ENCODE data around the gene SLC25A4.

SLC25A4 gene

DNA sequence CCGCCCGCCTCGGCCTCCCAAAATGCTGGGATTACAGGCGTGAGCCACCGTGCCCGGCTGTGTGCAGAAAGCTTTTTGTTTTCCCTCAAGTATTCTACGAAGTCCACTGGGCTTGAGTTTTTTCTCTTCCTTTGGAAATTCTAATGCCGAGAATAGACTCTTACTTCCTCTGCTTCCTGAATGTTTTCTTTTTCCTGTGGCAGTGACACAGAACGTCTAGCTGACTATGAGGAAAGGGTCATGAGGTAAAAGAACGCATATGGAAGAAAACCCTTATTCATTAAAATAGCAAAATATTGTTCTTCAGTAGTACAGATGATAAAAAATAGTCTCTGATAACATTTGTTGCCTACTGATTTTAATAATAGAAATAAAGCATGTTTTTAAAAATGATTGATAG is 4.9 kb upstream of the SLC25A4 start:
- H3K9me3 ChIP-seq, result no peaks in the 10 kb centered on the region
- H3K9ac ChIP-seq, result no peak overlapping the region
- no peak overlapping the region for H3K27ac ChIP-seq
- H3K36me3 ChIP-seq, result no peaks in the 10 kb centered on the region
- no peaks in the 10 kb centered on the region for H4K20me1 ChIP-seq
- TF ChIP-seq Cebpa-rat (IDR thresholded peaks at IDR 0.05), result no peak
- no peaks in the 10 kb centered on the region for H3K27me3 ChIP-seq
- H3K4me1 ChIP-seq, result peaks cover 26% of the 10 kb centered on the region
- H3K4me3 ChIP-seq, result no peak overlapping the region
- peak overlapping the region; percentile 55 for H3K4me2 ChIP-seq

DNA sequence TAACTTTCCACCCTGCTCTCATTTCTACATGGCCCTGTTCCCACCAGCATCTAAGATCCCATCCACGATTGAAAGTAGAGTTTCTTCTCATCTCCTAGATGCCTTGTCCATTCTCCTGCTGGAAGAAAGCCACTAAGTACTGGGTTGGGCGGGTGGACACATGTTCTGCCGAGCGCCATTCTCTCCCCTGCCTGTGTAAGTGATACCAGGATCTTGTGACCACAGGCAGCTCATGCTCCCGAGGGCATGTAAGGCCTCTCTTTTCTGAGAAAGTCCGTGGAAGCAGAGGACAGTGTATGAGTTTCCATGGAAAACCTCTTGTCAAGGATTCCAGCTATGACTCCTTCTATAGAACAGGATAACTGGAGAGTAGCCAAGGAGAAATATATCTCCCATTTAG is 3.3 kb upstream of the SLC25A4 start:
- H3K27ac ChIP-seq, result no peak overlapping the region
- H3K27me3 ChIP-seq, result no peaks in the 10 kb centered on the region
- H3K9ac ChIP-seq, result no peak overlapping the region
- no peak overlapping the region for H3K4me3 ChIP-seq
- H4K20me1 ChIP-seq, result peaks cover 4% of the 10 kb centered on the region; the same call in 1 of the 2 replicates
- no peaks in the 10 kb centered on the region for H3K9me3 ChIP-seq
- no peak overlapping the region for H3K4me2 ChIP-seq
- TF ChIP-seq Cebpa-rat (IDR thresholded peaks at IDR 0.05), result no peak
- H3K36me3 ChIP-seq, result 0 out of 2 replicates have a peak, but pooled peaks cover 2% of the 10 kb centered on the region
- peaks cover 37% of the 10 kb centered on the region for H3K4me1 ChIP-seq

DNA sequence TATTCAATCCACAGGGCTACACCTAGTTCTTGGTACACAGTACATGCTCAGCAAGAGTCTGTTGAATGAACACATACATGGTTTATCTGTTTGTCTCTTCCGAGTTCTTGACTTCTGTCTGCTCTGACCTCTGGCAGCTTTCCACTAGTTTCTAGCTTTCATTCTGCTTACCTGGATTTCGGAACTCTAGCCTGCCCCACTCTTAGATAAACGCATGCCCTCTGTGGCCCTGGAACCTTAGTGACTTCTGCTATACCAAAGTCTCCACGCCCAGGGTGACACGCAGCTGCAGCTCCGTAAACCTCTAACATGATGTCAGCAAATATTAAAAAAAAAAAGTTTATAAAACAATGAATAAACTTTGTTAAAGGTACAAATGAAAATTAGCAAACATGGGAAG is 1.3 kb upstream of the SLC25A4 start:
- peaks cover 23% of the 10 kb centered on the region for H4K20me1 ChIP-seq
- no peak overlapping the region for H3K27ac ChIP-seq
- no peak overlapping the region for H3K9ac ChIP-seq
- no peak overlapping the region for H3K4me2 ChIP-seq
- H3K4me3 ChIP-seq, result no peak overlapping the region
- H3K4me1 ChIP-seq, result peaks cover 38% of the 10 kb centered on the region
- H3K9me3 ChIP-seq, result no peaks in the 10 kb centered on the region
- peaks cover 22% of the 10 kb centered on the region for H3K36me3 ChIP-seq
- H3K27me3 ChIP-seq, result no peaks in the 10 kb centered on the region
- TF ChIP-seq Cebpa-rat (IDR thresholded peaks at IDR 0.05), result no peak

DNA sequence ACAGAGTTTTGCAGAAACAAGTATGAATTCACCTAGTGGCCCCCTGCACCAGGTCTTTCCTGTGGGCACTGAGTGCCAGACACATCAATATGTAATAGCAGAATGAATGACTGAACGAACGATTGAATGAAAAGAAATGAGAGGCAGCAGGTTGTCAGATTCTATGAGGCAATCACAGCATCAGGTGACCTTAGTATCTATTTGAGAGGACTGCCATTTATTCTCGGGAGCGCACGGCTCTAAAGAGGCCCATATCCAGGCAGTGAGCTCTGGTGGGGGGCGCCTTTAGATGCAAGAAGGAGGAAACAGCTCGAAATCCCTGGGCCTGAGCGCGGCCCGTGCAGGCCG is 528 bp upstream of the SLC25A4 start:
- H4K20me1 ChIP-seq, result peaks cover 23% of the 10 kb centered on the region
- no peaks in the 10 kb centered on the region for H3K9me3 ChIP-seq
- H3K27ac ChIP-seq, result peak overlapping the region; percentile 62
- H3K36me3 ChIP-seq, result peaks cover 23% of the 10 kb centered on the region
- TF ChIP-seq Cebpa-rat (IDR thresholded peaks at IDR 0.05), result no peak
- no peaks in the 10 kb centered on the region for H3K27me3 ChIP-seq
- peak overlapping the region; percentile 85 for H3K4me2 ChIP-seq
- H3K9ac ChIP-seq, result peak overlapping the region; percentile 83
- peaks cover 33% of the 10 kb centered on the region for H3K4me1 ChIP-seq
- peak overlapping the region; percentile 78 for H3K4me3 ChIP-seq

DNA sequence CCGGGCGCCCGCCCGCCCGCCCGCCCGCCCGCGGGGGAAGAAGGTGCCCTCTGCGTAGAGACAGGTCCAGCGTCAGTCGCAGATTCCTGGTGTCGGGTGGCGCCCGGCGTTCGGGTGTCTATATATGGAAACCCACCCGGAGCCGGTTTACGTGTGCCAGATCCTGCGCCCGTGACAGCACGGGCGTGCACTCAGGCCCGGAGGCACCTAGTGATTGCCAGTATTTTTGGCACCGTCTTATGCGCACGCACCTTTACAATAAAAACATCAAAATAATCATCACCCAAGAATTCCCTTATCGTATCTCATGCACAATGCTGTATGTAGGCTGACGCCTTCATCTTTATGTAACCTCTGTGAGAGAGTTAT is 519 bp downstream of the SLC25A4 start:
- 0 out of 2 replicates have a peak overlapping the region, but pooled peaks have one; percentile 57 for H3K27ac ChIP-seq
- H3K9me3 ChIP-seq, result no peaks in the 10 kb centered on the region
- H3K4me3 ChIP-seq, result peak overlapping the region; percentile 78
- H3K9ac ChIP-seq, result peak overlapping the region; percentile 83
- H3K4me1 ChIP-seq, result peaks cover 22% of the 10 kb centered on the region
- peak overlapping the region; percentile 85 for H3K4me2 ChIP-seq
- H4K20me1 ChIP-seq, result peaks cover 23% of the 10 kb centered on the region
- no peaks in the 10 kb centered on the region for H3K27me3 ChIP-seq
- H3K36me3 ChIP-seq, result peaks cover 23% of the 10 kb centered on the region
- no peak for TF ChIP-seq Cebpa-rat (IDR thresholded peaks at IDR 0.05)

DNA sequence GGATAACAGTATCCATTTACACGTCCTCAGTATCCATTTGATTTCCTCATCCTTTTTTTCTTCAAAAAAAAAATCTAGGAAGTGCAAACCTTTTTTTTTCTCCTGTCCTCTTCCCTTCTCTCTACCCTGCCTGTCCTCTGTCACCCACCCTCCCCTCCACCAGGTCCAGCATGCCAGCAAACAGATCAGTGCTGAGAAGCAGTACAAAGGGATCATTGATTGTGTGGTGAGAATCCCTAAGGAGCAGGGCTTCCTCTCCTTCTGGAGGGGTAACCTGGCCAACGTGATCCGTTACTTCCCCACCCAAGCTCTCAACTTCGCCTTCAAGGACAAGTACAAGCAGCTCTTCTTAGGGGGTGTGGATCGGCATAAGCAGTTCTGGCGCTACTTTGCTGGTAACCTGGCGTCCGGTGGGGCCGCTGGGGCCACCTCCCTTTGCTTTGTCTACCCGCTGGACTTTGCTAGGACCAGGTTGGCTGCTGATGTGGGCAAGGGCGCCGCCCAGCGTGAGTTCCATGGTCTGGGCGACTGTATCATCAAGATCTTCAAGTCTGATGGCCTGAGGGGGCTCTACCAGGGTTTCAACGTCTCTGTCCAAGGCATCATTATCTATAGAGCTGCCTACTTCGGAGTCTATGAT is 1.7 kb downstream of the SLC25A4 start:
- no peak overlapping the region for H3K4me3 ChIP-seq
- H3K36me3 ChIP-seq, result peaks cover 32% of the 10 kb centered on the region
- H3K9me3 ChIP-seq, result no peaks in the 10 kb centered on the region
- peaks cover 23% of the 10 kb centered on the region for H4K20me1 ChIP-seq
- no peak overlapping the region for H3K27ac ChIP-seq
- H3K4me1 ChIP-seq, result peaks cover 19% of the 10 kb centered on the region
- no peak overlapping the region for H3K9ac ChIP-seq
- no peak for TF ChIP-seq Cebpa-rat (IDR thresholded peaks at IDR 0.05)
- no peaks in the 10 kb centered on the region for H3K27me3 ChIP-seq
- H3K4me2 ChIP-seq, result peak overlapping the region; percentile 85; the same call in 1 of the 2 replicates

DNA sequence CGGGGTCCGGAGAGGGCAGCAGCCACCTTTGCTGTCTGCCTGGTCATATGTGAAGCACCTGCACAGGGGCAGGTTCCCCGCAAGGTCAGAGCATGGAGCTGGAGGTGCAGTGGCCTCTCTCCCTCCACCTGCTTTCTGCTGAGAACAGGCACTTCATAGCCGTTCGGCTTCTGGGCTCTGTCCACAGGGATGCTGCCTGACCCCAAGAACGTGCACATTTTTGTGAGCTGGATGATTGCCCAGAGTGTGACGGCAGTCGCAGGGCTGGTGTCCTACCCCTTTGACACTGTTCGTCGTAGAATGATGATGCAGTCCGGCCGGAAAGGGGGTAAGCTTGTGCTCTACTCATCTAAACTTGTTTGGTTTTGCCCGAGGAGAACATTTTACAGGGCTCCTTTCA is 2.5 kb downstream of the SLC25A4 start:
- no peak overlapping the region for H3K4me2 ChIP-seq
- no peaks in the 10 kb centered on the region for H3K9me3 ChIP-seq
- H4K20me1 ChIP-seq, result peaks cover 23% of the 10 kb centered on the region
- H3K4me1 ChIP-seq, result peaks cover 19% of the 10 kb centered on the region
- no peak overlapping the region for H3K4me3 ChIP-seq
- H3K36me3 ChIP-seq, result peaks cover 39% of the 10 kb centered on the region
- H3K27ac ChIP-seq, result no peak overlapping the region
- TF ChIP-seq Cebpa-rat (IDR thresholded peaks at IDR 0.05), result no peak
- no peaks in the 10 kb centered on the region for H3K27me3 ChIP-seq
- no peak overlapping the region for H3K9ac ChIP-seq

DNA sequence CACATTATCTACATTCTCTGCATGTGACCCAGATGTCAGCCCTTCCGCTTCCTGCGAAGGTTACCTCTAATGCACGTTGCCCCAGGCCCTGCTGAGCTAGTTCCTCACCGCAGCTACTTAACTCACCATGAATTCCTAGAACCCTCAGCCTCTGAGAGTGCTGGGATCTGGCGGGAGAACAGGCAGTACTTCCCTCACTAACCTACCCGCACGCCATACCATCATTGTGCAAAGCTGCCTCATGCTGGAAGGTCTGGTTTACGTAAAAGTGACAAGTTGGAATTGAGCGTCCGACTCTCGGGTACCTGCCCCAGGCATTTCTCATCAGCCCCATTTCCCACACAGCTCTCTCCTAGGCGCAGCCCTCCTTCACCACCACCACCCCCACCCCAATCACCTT is 6.3 kb downstream of the SLC25A4 start:
- Histone ChIP-seq H3K4me2 (no peak overlapping the region), H3K9me3 (no peaks in the 10 kb centered on the region), H3K4me1 (peaks cover 4% of the 10 kb centered on the region), H3K27me3 (no peaks in the 10 kb centered on the region), H3K9ac (no peak overlapping the region), H3K4me3 (no peak overlapping the region), H4K20me1 (peaks cover 23% of the 10 kb centered on the region), H3K27ac (no peak overlapping the region), H3K36me3 (peaks cover 63% of the 10 kb centered on the region)
- TF ChIP-seq Cebpa-rat (IDR thresholded peaks at IDR 0.05), result no peak

DNA sequence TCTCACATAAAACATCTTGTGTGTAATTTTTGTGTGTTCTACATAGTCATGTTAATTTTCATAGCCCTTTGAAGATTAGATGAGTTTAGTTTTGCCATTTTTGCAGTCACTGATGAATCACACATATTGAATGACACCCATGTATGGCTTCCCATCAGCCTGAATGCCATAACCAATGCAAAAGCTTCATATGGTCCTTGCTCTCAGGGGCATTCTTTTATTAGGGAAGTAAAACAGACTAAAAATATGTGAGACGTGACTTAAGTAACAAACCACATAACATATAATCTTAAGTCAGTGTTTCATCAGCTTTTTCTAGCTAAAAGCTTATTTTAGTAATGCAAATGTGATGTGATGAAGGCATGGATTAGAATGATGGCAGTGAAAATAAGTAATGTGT is 8.2 kb downstream of the SLC25A4 start:
- Histone ChIP-seq H3K27ac (no peak overlapping the region), H3K27me3 (no peaks in the 10 kb centered on the region), H3K36me3 (peaks cover 63% of the 10 kb centered on the region), H3K9ac (no peak overlapping the region), H3K9me3 (no peaks in the 10 kb centered on the region), H3K4me2 (no peak overlapping the region), H3K4me1 (no peaks in the 10 kb centered on the region), H4K20me1 (peaks cover 6% of the 10 kb centered on the region; the same call in 1 of the 2 replicates), H3K4me3 (no peak overlapping the region)
- TF ChIP-seq Cebpa-rat (IDR thresholded peaks at IDR 0.05), result no peak

DNA sequence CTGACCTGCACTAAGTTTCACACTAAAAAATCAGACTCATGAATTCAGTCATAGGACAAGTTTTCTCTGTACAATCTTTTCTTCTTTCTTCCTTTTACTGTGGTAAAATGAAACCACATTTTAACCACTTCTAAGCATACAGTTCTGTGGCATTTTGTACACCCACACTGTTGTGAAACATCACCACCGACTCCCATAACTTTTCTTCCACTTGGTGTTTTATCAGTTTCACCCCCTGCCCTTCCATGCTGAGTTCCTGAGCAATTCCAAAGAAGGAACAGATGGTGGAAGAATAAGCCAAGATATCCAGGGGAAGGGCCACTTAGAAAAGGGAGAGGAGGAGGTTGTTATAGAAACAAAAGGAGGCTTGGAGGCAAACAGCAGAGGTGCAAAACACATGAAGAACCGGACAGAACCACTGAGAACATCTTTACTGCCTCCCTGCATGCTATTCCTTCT is 22.6 kb downstream of the SLC25A4 start:
- peak; percentile 82 for TF ChIP-seq Cebpa-rat (IDR thresholded peaks at IDR 0.05)
- Histone ChIP-seq H3K4me1 (peaks cover 15% of the 10 kb centered on the region), H4K20me1 (peaks cover 70% of the 10 kb centered on the region), H3K9ac (no peak overlapping the region), H3K36me3 (peaks cover 79% of the 10 kb centered on the region), H3K27me3 (no peaks in the 10 kb centered on the region), H3K4me2 (peak overlapping the region; percentile 55), H3K4me3 (no peak overlapping the region), H3K9me3 (0 out of 2 replicates have a peak, but pooled peaks cover 5% of the 10 kb centered on the region), H3K27ac (no peak overlapping the region)
